Cardiac fibroblast (primary cell): ENCODE data around the gene CWC25.

Experiments
- DNase-seq, 2 donors: peaks; one replicate each; pipeline versions ENCODE4 v3.0.0 to v3.0.0-alpha.2; 2010; ENCODE audit warnings: low read depth in 2 of 2
- H3K4me3 ChIP-seq, 2 donors: replicated peaks in 1 of 2; 1 replicate in 1 of 2; 2 replicates in 1 of 2; pipeline ENCODE4 v1.5.1; 2011; ENCODE audit warnings: low read depth in 2 of 2, low read length in 2 of 2, mild to moderate bottlenecking in 2 of 2, moderate library complexity in 1 of 2
- CTCF ChIP-seq: IDR thresholded peaks from one replicate; pipeline ENCODE4 v1.5.1; 2011; ENCODE audit warnings: low read depth, mild to moderate bottlenecking, low read length, inconsistent platforms

The CWC25 gene

GRCh38 chr17:38762231-38762630 is 62.9 kb downstream of the CWC25 start:
- no peak for TF ChIP-seq CTCF
- H3K4me3 ChIP-seq: no peak overlapping the region
- DNase-seq: no peak

GRCh38 chr17:38761612-38762011 is 63.5 kb downstream of the CWC25 start:
- peak; percentile 38 to 58 for DNase-seq
- no peak overlapping the region for H3K4me3 ChIP-seq
- TF ChIP-seq CTCF: peak; percentile 52

- no peak for DNase-seq
- TF ChIP-seq CTCF: no peak
- H3K4me3 ChIP-seq: peak overlapping the region; percentile 93 to 99
Observed at GRCh38 chr17:38753071-38753506, 72.0 kb downstream of the CWC25 start.

- peak; percentile 100 for DNase-seq
- H3K4me3 ChIP-seq: peak within 1 kb of the TSS; percentile 93 to 99
- TF ChIP-seq CTCF: no peak
Observed at GRCh38 chr17:38752308-38753070, 72.6 kb downstream of the CWC25 start, which contains the start of gene PSMB3. TSS of gene PSMB3 (plus strand) at chr17:38752741. CDS start at chr17:38752827, 86 bp downstream.

- peak overlapping the region; percentile 93 to 99 for H3K4me3 ChIP-seq
- TF ChIP-seq CTCF: no peak
- DNase-seq: peak; percentile 89 to 91
Observed at GRCh38 chr17:38751808-38752307, 73.3 kb downstream of the CWC25 start.

- TF ChIP-seq CTCF: no peak
- peak overlapping the region; percentile 40 to 93 for H3K4me3 ChIP-seq
- DNase-seq: no peak
Observed at GRCh38 chr17:38751144-38751807, 73.8 kb downstream of the CWC25 start.
